G401 (cell line): ENCODE data around the gene AK5. TPM values are rescaled to one million over a fixed set of nuclear protein-coding genes. Genes with fewer than 3 reads are reported as not detected.

Source experiments
- DNase-seq: peaks from one replicate; pipeline ENCODE4 v3.0.0-alpha.2; 2015; ENCODE audit warnings: low spot score
- in situ Hi-C: cut with HindIII; loops from 2 replicates; pipeline ENCODE4 v1.10.0; 2016; ENCODE audit warnings: low sequenced_read_pairs, mixed read lengths
- total RNA-seq: library from RNA; depleted of rRNA; stranded (reverse); fragments of >200 nt; shearing (Covaris generic); gene quantifications from 2 replicates; pipeline ENCODE4 v1.2.3, GENCODE V29; 2014

The AK5 gene
- total RNA-seq, 1 experiment from 2014 or later, result not detected

DNA sequence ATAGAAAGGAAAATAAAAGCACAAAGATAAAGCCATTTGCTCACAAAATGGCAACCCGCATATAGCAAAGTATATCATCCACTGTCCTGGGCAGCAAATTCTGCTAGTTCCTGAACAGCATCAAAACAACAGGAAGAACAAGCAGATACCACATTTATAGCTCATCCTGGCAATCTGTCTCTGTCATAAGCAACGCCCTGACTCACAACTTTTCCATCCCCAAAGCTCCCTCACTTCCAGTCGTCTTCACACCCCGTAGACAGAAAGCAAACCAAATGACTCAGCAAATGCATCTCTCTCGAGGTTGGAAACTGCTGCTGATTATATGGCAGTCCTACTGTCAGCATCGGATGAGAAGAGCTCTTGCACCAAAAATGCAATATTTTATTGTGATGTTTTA lies 65.8 kb downstream of the AK5 start:
- in situ Hi-C loops, result no loop called here
- DNase-seq, result no peak

DNA sequence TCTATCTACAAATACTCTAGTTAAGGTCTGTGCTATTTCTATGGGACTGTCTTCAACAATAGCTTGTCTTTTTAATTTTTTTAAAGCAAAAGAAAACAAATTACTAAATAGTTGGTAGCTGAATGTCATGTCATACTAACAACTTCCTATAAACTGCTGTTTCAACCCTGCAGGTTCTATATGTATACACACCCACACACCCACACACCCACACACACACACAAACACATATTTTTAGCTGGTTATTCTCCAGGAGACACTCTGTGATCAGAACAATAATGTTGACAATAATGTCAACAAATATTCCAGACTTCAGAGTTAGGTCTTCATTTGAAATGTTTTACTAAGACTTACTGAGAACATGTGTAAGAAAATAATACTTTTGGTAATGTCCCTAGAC lies 66.7 kb downstream of the AK5 start:
- no peak for DNase-seq
- in situ Hi-C loops, result no loop called here

DNA sequence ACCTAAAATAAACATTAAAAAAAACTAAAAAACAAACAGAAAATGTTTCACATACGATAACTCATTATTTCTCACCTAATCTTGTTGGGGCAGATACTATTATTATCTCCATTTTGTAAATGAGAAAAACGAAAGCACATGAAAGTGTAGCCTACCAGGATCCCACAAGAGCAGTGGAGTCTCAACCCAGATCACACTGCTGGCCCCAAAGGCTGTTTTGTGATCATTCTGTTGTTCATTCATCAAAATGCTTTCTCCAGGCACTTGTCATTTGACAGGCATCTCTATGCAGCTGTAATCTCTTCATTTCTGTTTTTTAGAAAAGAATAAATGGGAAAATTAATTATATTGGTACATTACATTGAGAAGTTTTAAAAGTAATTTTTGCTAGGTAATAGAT lies 67.5 kb downstream of the AK5 start:
- no peak for DNase-seq
- in situ Hi-C loops, result no loop called here

DNA sequence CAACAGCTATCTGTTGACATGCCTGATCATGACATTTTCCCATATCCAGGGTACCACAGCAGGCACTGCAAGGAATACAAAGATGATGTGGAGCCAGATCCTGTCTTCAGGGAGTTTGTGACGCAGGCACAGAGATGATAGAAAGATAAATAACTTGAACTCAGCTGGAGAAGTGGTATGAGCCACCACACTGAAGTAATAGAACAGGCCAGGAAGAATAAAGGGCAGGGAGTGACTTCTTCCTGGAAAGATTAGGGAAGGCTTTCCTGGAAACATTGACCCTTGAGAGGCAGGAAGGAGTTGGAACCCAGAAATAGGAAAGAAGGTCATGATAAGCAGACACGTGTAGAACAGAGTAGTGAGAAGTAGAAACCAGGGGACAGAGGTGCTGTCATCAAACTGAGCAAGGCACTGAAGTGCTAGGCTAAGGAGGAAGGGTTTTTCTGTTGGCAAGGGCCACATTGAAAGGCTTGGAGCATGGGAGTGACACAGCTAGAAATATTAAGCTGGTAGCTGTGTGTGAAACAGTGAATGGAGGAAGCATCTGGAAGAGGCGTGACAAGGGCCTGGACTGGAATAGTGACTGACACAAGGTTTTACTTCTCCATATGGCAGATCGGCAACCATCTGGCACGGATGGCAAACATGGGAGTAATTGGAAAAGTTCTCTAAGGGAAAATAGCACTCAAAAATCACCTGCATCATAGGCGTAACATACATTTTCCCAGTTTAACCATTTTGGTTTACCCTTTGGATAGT lies 68.4 kb downstream of the AK5 start:
- in situ Hi-C loops, result no loop called here
- DNase-seq, result no peak

GRCh38 chr1:77354536-77354935 lies 72.7 kb downstream of the AK5 start:
- in situ Hi-C loops, result no loop called here
- DNase-seq, result no peak

DNA sequence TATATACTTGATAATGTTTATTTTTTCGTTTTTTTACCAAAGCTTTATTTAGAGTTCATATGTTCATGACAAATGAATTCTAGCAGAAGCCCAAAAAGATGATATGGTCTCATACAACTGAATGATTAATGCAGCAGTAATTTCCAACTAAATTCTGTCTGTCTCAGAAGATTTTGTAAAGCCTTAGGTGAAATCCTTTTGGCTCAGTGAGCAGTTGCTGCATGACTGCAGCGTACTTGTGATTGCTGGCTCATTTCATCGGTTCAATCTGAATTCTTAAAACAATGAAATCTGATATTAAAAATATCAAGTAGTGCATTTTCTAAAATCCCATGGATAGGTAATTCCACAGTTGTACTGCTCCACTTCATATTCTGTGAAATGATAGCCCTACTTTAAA lies 73.2 kb downstream of the AK5 start:
- no peak for DNase-seq
- in situ Hi-C loops, result no loop called here

DNA sequence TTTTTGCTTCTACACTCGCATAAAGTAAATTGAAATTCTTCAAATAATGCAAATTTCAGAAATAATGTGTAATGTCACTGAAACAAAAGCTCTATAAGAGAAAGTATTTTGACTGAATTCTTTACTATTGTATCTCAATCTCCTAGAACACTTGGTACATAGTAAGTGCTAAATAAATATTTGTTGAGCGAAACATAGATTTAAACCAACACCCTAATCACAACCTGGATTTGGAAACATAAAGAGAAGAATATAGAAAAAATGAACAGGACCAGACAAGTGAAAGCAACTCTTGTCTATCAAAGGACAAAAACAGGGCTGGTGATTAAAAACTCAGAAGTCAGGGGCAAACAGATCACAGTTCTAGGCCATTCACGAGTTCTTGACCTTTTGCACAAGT lies 74.3 kb downstream of the AK5 start:
- in situ Hi-C loops, result no loop called here
- DNase-seq, result no peak

DNA sequence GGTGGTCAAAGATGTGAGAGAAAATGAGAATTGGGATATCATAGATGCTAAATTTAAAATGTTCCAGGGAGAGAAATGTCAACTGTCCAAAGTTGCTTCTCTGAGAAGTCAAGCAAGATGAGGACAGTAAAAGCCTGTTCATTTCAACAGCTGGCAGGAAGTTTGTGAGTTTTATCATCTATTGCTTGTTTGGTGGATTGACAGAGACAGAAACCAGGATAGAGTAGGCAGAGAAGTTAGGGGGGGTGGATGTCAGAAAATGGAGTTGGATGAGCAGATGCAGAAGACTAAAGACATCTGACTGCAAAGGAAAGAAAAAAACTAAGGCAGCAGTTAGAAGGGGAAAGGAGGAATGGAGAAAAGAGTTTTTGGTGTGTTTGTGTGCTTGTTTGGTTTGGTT lies 78.4 kb downstream of the AK5 start:
- in situ Hi-C loops, result no loop called here
- no peak for DNase-seq

- DNase-seq, result no peak
- in situ Hi-C loops, result no loop called here
Measured at GRCh38 chr1:77361621-77362020, 79.8 kb downstream of the AK5 start.

DNA sequence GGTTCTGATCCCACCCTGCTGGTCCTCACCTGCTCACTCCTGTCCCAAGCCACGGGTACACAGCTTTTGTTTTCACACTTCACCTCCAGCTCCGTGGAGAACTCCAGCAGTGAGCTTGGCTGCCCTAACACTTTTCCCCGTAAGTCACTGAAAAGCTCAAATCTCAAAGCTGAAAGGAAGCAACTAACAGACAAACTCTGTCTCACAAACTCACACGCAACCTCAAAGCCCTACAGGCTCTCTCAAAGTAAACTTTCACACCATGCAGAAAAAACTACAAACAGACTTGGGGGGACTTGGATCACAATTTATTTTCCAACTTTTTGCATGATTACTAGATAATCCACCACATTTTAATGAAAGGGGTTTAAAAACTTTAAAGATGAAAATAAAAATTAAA lies 88.3 kb downstream of the AK5 start:
- in situ Hi-C loops, result no loop called here
- no peak for DNase-seq

DNA sequence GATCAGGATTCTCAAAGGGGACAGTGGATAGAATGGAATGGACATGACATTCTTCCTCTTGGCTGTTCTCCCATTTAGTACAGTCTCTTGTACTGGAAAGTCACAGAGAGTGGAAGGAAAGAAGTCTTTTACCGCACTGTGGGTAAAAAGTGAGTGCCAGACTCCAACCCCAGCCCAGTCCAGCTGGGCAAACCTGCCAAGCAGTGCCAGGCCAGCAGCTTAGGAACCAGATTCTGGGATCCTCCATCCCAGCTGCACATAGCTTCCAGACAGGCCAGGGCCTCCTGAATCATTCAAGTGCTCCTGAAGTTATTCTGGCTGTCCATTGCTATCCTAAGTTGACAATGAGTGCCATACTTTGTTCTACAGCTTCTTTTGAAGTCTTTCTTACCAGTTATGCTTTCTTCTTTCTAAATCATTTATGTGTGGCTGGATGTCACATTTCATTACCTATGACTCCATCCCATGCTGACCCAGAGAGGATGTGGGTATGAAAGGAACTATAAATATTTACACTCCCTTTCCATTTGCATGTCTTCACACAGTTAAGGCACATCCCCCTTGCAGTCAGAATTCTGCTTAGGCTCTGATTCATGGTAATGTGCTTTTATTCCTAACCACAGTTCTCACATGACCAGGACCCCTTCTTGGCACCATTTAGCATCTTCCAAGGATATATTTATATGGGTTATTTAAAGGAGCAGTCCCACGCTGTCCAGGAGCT lies 88.9 kb downstream of the AK5 start:
- in situ Hi-C loops, result no loop called here
- no peak for DNase-seq

- in situ Hi-C loops, result no loop called here
Measured at GRCh38 chr1:77371396-77371795, 89.6 kb downstream of the AK5 start.

GRCh38 chr1:77373702-77374101 lies 91.9 kb downstream of the AK5 start:
- in situ Hi-C loops, result no loop called here
- no peak for DNase-seq

More at GRCh38 chr1:77371396-77371795, 89.6 kb downstream of the AK5 start:
- no peak for DNase-seq

DNA sequence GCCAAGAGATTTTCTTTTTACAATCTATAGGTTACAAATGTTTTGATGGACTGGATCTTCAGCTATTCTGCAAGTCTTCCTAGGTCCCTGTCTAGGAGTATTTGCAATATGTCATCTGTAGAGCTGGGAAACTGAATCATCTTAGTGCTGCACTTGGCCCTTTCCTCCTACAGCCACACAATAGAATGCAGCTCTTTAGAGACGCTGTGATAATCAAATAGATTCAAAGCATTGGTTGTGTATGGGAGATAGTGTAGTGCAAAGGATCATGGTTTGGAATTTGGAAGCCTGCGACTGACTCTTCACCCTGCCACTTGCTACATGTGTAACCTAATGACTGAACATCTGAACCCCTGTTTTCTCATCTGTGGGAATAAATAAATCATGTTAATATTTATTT lies 93.7 kb downstream of the AK5 start:
- in situ Hi-C loops, result no loop called here
- DNase-seq, result no peak

DNA sequence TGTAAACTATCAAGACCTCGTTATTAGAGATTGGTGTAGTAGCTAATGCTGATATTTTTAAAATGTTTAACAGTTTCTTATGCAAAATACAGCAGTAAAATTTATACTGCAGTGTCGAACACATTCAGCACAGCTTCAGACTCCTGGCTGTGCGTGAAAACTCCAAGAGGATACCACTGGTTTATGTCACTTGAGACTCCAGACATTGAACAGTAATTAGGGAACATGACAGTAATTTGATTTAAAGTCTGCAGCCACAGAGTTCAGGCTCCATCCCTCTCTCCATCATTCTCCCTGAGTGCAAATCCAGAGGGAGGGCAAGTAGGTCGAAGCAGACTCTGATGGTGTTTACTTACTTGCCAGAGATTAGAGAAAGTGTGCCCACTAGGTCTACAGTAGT lies 94.2 kb downstream of the AK5 start:
- in situ Hi-C loops, result no loop called here
- DNase-seq, result no peak

- in situ Hi-C loops, result no loop called here
- no peak for DNase-seq
Measured at GRCh38 chr1:77378723-77379535, 97.1 kb downstream of the AK5 start.

- in situ Hi-C loops, result no loop called here
- no peak for DNase-seq
Measured at GRCh38 chr1:77382366-77382765, 100.5 kb downstream of the AK5 start.

DNA sequence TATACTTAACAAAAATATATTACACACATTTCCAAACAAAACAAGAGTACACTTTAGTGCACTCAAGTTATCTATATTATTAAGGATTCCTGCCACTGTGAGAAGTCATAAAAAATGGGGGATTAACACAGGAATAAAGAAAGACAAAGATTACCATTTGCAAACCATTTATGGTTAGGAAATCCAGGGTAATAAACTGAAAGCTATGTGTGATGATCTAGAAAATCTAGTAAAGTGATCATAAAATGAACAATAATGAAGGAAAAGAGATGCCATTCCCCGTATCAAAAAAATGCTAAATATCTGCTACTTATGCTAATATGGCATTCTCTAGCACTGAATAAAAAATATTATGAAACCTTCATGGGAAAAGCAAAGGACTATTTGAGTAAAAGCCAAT lies 101.4 kb downstream of the AK5 start:
- no peak for DNase-seq
- in situ Hi-C loops, result no loop called here

- DNase-seq, result no peak
- in situ Hi-C loops, result no loop called here
Measured at GRCh38 chr1:77385551-77385950, 103.7 kb downstream of the AK5 start.

GRCh38 chr1:77386276-77386675 lies 104.5 kb downstream of the AK5 start:
- in situ Hi-C loops, result no loop called here

More at GRCh38 chr1:77386276-77386675, 104.5 kb downstream of the AK5 start:
- no peak for DNase-seq
